Loucy (cell line): ENCODE data around the gene C3orf80.
"Not testable (repeated sequence)": the region's sequence is repeated elsewhere in the genome, so short reads cannot be mapped to it uniquely, and the experiment has no call there.

Source experiments
- H2AFZ ChIP-seq: fragments of 200-600 bp; sonication (generic); 2 replicates; pipeline ENCODE4 v1.6.0; 2016; ENCODE audit warnings: antibody characterized with exemption, mild to moderate bottlenecking, low read length, moderate library complexity
- H3F3A ChIP-seq: fragments of 200-600 bp; 2 replicates; pipeline ENCODE4 v1.6.0; 2016; ENCODE audit warnings: antibody characterized with exemption, low read depth, mild to moderate bottlenecking
- H3K27me3 ChIP-seq: fragments of 200-600 bp; sonication (generic); 2 replicates; pipeline ENCODE4 v1.6.1; 2014; ENCODE audit warnings: low read length, mild to moderate bottlenecking; ENCODE audit not compliant: insufficient read depth, poor library complexity, severe bottlenecking
- H3K36me3 ChIP-seq: fragments of 200-600 bp; sonication (generic); 2 replicates; pipeline ENCODE4 v1.6.1; 2016; ENCODE audit warnings: low read length; ENCODE audit not compliant: insufficient read depth
- H3K4me1 ChIP-seq: fragments of 200-600 bp; sonication (generic); 2 replicates; pipeline ENCODE4 v1.5.1; 2014; ENCODE audit warnings: low read length, mild to moderate bottlenecking; ENCODE audit not compliant: insufficient read depth, poor library complexity, severe bottlenecking
- H3K4me2 ChIP-seq: fragments of 200-600 bp; sonication (generic); 2 replicates; pipeline ENCODE4 v1.6.0; 2014; ENCODE audit warnings: antibody characterized with exemption, low read length, low read depth, mild to moderate bottlenecking; ENCODE audit not compliant: poor library complexity, severe bottlenecking
- H3K4me3 ChIP-seq: fragments of 200-600 bp; sonication (generic); 2 replicates; pipeline ENCODE4 v1.5.1; 2014; ENCODE audit warnings: low read length, mild to moderate bottlenecking, mixed read lengths; ENCODE audit not compliant: poor library complexity, severe bottlenecking
- H3K79me2 ChIP-seq: fragments of 200-600 bp; sonication (generic); 2 replicates; pipeline ENCODE4 v1.6.1; 2014; ENCODE audit warnings: low read length; ENCODE audit not compliant: insufficient read depth
- H3K9ac ChIP-seq: fragments of 200-600 bp; sonication (generic); 2 replicates; pipeline ENCODE4 v1.6.0; 2014; ENCODE audit warnings: mild to moderate bottlenecking, low read depth, low read length, moderate library complexity; ENCODE audit not compliant: poor library complexity, severe bottlenecking
- H3K9me2 ChIP-seq: fragments of 200-600 bp; sonication (generic); replicated peaks from 2 replicates; pipeline ENCODE4 v1.6.1; 2016; ENCODE audit warnings: low read depth, low read length, mixed read lengths
- H3K9me3 ChIP-seq: fragments of 200-600 bp; sonication (generic); 2 replicates; pipeline ENCODE4 v1.6.1; 2014; ENCODE audit warnings: mild to moderate bottlenecking, antibody characterized with exemption, low read length, low read depth; ENCODE audit not compliant: insufficient read depth
- H4K20me1 ChIP-seq: fragments of 200-600 bp; sonication (generic); 2 replicates; pipeline ENCODE4 v1.6.0; 2014; ENCODE audit warnings: antibody characterized with exemption, low read length, mild to moderate bottlenecking; ENCODE audit not compliant: insufficient read depth, poor library complexity, severe bottlenecking
- EZH2phosphoT487 ChIP-seq: fragments of 200-600 bp; IDR thresholded peaks from 2 replicates; pipeline ENCODE4 v1.6.1; 2018; ENCODE audit warnings: antibody characterized with exemption, mild to moderate bottlenecking, moderate library complexity, borderline replicate concordance
- TF ChIP-seq, protein P1 (sequence below): fragments of 200-600 bp; sonication (generic); conservative IDR thresholded peaks from 2 replicates; pipeline ENCODE4 v1.5.1; 2014; ENCODE audit warnings: mild to moderate bottlenecking, antibody characterized with exemption, low read length

The C3orf80 gene

DNA sequence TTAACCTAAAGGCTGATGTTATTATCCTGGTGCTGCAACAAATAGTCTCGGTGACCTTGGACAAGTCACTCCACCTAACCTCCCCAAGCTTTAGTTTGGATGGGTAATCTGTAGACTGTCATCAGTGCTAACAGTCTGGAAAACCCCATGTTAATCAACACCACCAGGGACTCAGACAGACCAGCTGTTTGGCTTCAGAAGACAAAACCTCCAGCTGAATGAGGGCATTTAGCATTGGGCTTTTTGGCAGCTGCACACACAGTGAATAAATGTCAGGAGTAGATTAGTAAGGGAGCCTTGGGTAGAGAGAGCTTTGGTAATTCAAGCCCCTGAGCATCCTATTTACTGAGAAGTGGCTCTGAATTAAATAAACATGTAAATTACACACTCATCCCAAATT is 24.9 kb upstream of the C3orf80 start:
- no peaks in the 10 kb centered on the region for H4K20me1 ChIP-seq

DNA sequence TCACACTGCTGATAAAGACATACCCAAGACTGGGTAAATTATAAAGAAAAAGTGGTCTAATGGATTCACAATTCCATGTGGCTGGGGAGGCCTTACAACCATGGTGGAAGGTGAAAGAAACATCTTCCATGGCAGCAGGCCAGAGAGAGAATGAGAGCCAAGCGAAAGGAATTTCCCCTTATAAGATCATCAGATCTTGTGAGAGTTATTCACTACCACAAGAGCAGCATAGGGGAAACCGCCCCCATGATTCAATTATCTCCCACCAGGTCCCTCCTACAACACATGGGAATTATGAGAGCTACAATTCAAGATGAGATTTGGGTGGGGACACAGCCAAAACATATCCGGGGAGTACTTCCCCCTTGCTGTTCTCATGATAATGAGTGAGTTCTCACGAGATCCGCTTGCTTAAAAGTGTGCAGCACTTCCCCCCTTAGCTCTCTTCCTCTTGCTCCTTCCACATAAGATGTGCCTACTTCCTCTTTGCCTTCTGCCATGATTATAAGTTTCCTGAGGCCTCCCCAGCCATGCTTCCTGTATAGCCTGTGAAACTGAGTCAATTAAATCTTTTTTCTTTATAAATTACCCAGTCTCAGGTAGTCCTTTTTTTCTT is 20.7 kb upstream of the C3orf80 start:
- not testable (repeated sequence) for H2AFZ ChIP-seq, H3K79me2 ChIP-seq, H3K4me3 ChIP-seq, H3K9ac ChIP-seq, H4K20me1 ChIP-seq, H3F3A ChIP-seq, H3K9me3 ChIP-seq, H3K9me2 ChIP-seq, H3K4me1 ChIP-seq, H3K27me3 ChIP-seq, H3K4me2 ChIP-seq, H3K36me3 ChIP-seq

More for the DNA sequence above, 24.9 kb upstream of the C3orf80 start:
- H3F3A ChIP-seq, result no peaks in the 10 kb centered on the region
- no peaks in the 10 kb centered on the region for H3K79me2 ChIP-seq
- no peak overlapping the region for H3K4me2 ChIP-seq
- H3K9ac ChIP-seq, result no peak overlapping the region
- H3K36me3 ChIP-seq, result no peaks in the 10 kb centered on the region
- no peaks in the 10 kb centered on the region for H3K4me1 ChIP-seq
- no peaks in the 10 kb centered on the region for H3K9me2 ChIP-seq
- H2AFZ ChIP-seq, result no peak overlapping the region
- H3K9me3 ChIP-seq, result no peaks in the 10 kb centered on the region
- no peaks in the 10 kb centered on the region for H3K27me3 ChIP-seq
- no peak for TF ChIP-seq EZH2phosphoT487
- TF ChIP-seq, protein P1, sequence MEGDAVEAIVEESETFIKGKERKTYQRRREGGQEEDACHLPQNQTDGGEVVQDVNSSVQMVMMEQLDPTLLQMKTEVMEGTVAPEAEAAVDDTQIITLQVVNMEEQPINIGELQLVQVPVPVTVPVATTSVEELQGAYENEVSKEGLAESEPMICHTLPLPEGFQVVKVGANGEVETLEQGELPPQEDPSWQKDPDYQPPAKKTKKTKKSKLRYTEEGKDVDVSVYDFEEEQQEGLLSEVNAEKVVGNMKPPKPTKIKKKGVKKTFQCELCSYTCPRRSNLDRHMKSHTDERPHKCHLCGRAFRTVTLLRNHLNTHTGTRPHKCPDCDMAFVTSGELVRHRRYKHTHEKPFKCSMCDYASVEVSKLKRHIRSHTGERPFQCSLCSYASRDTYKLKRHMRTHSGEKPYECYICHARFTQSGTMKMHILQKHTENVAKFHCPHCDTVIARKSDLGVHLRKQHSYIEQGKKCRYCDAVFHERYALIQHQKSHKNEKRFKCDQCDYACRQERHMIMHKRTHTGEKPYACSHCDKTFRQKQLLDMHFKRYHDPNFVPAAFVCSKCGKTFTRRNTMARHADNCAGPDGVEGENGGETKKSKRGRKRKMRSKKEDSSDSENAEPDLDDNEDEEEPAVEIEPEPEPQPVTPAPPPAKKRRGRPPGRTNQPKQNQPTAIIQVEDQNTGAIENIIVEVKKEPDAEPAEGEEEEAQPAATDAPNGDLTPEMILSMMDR, result no peak
- no peak overlapping the region for H3K4me3 ChIP-seq

DNA sequence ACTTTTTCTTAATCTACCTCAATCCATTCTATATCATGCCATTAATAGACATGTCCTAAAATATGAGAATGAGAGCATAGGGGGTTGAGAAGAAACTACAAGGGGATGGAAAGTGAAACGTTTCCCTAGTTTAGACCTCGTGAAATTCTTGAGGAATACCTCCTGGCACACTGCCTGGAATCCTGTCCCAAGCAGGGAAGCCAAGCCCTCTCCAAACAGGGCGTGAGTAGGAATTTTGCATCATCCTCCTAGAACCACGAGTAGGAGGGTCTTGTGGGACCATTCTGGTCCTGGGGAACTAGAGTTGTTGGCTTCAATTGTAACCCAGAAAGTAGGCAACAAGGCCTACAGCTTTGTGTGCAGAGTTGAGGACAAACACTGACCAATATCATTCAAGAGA is 19.6 kb upstream of the C3orf80 start:
- Histone ChIP-seq H3F3A (no peaks in the 10 kb centered on the region), H3K9ac (no peak overlapping the region), H3K4me2 (no peak overlapping the region), H3K79me2 (no peaks in the 10 kb centered on the region), H2AFZ (no peak overlapping the region), H3K36me3 (no peaks in the 10 kb centered on the region), H3K9me3 (no peaks in the 10 kb centered on the region), H3K27me3 (no peaks in the 10 kb centered on the region), H4K20me1 (no peaks in the 10 kb centered on the region), H3K4me1 (no peaks in the 10 kb centered on the region), H3K4me3 (no peak overlapping the region), H3K9me2 (no peaks in the 10 kb centered on the region)
- TF ChIP-seq, protein P1, result no peak
- TF ChIP-seq EZH2phosphoT487, result no peak

DNA sequence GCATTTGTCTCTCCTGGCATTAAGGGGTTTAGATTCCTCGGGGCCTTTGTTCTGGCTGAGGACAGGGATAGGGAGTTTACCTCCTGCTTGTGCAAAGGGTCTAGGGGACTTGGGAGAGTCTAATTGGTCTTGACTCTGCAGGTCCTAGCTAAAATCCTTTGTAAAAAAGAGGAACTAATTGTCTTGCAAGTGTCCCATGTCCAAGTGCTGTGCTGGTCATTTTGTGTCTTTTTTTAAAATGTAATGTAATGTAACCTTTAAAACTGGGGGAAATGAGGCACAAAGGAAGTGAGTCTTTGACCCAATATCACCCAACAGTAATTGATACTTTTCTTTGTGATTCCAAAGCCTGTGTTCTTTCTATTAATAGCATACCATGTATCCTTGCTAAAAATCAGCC is 14.9 kb upstream of the C3orf80 start:
- H3K4me3 ChIP-seq, result no peak overlapping the region
- no peaks in the 10 kb centered on the region for H3K27me3 ChIP-seq
- no peak overlapping the region for H2AFZ ChIP-seq
- TF ChIP-seq, protein P1, result no peak
- TF ChIP-seq EZH2phosphoT487, result no peak
- no peaks in the 10 kb centered on the region for H3F3A ChIP-seq
- H3K79me2 ChIP-seq, result no peaks in the 10 kb centered on the region
- no peaks in the 10 kb centered on the region for H3K36me3 ChIP-seq
- H3K4me2 ChIP-seq, result no peak overlapping the region
- no peaks in the 10 kb centered on the region for H3K9me2 ChIP-seq
- H3K9ac ChIP-seq, result no peak overlapping the region
- H3K4me1 ChIP-seq, result no peaks in the 10 kb centered on the region
- no peaks in the 10 kb centered on the region for H3K9me3 ChIP-seq
- no peaks in the 10 kb centered on the region for H4K20me1 ChIP-seq
